Type B pancreatic cell (in vitro differentiated cells): ENCODE measurements around the gene DPM3. TPM values are rescaled to one million over a fixed set of nuclear protein-coding genes. Genes with fewer than 3 reads are reported as not detected.
A peak's percentile ranks its signal among the peaks of the same experiment; 100 is the strongest.
"Not testable (repeated sequence)": the region's sequence is repeated elsewhere in the genome, so short reads cannot be mapped to it uniquely, and the experiment has no call there.

Experiments used
- DNase-seq: peaks from one replicate; pipeline ENCODE4 v3.0.0; 2021; ENCODE audit warnings: mixed read lengths; ENCODE audit not compliant: unreplicated experiment; ENCODE audit errors: extremely low spot score
- H3K27ac Mint-ChIP-seq: 2 replicates; pipeline ENCODE4 v1.8.0; 2021; ENCODE audit warnings: mild to moderate bottlenecking, mixed read lengths
- H3K27me3 Mint-ChIP-seq: 2 replicates; pipeline ENCODE4 v1.8.0; 2021; ENCODE audit warnings: mixed read lengths
- H3K36me3 Mint-ChIP-seq: 2 replicates; pipeline ENCODE4 v1.8.0; 2021; ENCODE audit warnings: mixed read lengths
- H3K4me1 Mint-ChIP-seq: one replicate; pipeline ENCODE4 v1.8.0; 2021; ENCODE audit warnings: mixed read lengths; ENCODE audit not compliant: unreplicated experiment
- H3K4me3 Mint-ChIP-seq: 2 replicates; pipeline ENCODE4 v1.8.0; 2021; ENCODE audit warnings: mild to moderate bottlenecking, mixed read lengths
- H3K9me3 Mint-ChIP-seq: 2 replicates; pipeline ENCODE4 v1.8.0; 2021; ENCODE audit warnings: mixed read lengths
- total RNA-seq: library from RNA; stranded (reverse); gene quantifications from 2 replicates; pipeline ENCODE4 v1.2.1, GENCODE V29; 2021; ENCODE audit warnings: low replicate concordance
- TF ChIP-seq, protein P1 (sequence below): fragments of 200-600 bp; sonication (generic); conservative IDR thresholded peaks from 2 replicates; pipeline ENCODE4 v1.5.0; 2021; ENCODE audit warnings: antibody characterized with exemption, mild to moderate bottlenecking

DPM3 gene
- total RNA-seq, 1 donor from 2014 or later = 75.3 TPM

DNA sequence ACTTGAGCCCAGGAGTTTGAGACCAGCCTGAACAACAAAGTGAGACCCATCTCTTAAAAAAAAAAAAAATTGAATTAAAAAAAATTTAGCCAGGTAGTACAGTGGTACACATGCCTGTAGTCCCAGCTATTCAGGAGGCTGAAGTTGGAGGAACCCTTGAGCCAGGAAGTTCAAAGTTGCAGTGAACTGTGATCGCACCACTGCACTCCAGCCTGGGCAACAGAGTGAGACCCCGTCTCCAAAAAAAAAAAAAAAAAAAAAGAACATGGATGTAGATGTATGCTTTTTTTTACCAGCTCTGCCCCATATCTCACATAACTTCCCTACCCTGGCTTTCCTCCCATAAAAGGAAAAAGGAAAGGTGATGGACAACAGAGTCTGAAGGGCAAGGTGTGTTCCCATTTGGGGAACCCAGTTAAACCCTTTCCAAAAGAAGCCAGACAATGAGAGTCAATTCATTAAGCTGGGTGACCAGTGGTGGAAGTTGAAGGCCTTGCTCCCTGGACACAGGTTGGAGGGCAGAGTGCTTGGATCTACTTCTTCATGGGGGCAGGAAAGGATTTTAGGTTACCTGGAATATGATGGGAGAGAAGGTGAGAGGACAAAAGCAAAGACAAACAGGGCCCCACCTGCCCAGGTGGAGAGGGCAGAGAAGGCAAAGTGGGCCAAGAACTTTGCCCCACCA lies 29.9 kb upstream of the DPM3 start:
- H3K36me3 Mint-ChIP-seq = peaks cover 10% of the 10 kb centered on the region
- H3K4me3 Mint-ChIP-seq = peak overlapping the region; percentile 77
- peaks cover 23% of the 10 kb centered on the region for H3K4me1 Mint-ChIP-seq
- H3K27me3 Mint-ChIP-seq = peaks cover 7% of the 10 kb centered on the region
- no peak overlapping the region for H3K27ac Mint-ChIP-seq
- no peaks in the 10 kb centered on the region for H3K9me3 Mint-ChIP-seq
- no peak for DNase-seq
- TF ChIP-seq, protein P1, sequence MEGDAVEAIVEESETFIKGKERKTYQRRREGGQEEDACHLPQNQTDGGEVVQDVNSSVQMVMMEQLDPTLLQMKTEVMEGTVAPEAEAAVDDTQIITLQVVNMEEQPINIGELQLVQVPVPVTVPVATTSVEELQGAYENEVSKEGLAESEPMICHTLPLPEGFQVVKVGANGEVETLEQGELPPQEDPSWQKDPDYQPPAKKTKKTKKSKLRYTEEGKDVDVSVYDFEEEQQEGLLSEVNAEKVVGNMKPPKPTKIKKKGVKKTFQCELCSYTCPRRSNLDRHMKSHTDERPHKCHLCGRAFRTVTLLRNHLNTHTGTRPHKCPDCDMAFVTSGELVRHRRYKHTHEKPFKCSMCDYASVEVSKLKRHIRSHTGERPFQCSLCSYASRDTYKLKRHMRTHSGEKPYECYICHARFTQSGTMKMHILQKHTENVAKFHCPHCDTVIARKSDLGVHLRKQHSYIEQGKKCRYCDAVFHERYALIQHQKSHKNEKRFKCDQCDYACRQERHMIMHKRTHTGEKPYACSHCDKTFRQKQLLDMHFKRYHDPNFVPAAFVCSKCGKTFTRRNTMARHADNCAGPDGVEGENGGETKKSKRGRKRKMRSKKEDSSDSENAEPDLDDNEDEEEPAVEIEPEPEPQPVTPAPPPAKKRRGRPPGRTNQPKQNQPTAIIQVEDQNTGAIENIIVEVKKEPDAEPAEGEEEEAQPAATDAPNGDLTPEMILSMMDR = no peak

DNA sequence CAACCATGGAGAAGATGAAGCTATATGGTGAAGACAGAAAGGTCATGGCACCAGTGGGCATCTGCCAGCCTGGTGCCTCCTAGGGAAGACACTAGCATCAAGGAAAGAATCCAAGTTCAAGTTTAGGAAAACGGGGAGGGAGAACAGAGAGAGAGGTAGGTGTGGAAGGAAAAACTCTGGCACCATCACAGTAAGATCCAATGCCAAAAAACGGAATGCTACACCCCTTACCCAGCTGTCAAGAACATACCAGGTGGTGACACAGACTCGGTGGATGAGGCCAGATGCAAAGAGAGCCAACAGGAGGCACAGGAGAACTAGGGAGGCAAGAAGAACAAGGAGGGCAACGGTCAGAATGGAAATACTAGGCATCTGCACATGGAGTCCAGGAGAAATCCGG lies 29.2 kb upstream of the DPM3 start:
- Mint-ChIP-seq H3K36me3 (peaks cover 10% of the 10 kb centered on the region), H3K27ac (no peak overlapping the region), H3K9me3 (no peaks in the 10 kb centered on the region), H3K27me3 (peaks cover 7% of the 10 kb centered on the region), H3K4me3 (peak overlapping the region; percentile 42), H3K4me1 (peaks cover 23% of the 10 kb centered on the region)
- TF ChIP-seq, protein P1 = no peak
- DNase-seq = peak; percentile 10

DNA sequence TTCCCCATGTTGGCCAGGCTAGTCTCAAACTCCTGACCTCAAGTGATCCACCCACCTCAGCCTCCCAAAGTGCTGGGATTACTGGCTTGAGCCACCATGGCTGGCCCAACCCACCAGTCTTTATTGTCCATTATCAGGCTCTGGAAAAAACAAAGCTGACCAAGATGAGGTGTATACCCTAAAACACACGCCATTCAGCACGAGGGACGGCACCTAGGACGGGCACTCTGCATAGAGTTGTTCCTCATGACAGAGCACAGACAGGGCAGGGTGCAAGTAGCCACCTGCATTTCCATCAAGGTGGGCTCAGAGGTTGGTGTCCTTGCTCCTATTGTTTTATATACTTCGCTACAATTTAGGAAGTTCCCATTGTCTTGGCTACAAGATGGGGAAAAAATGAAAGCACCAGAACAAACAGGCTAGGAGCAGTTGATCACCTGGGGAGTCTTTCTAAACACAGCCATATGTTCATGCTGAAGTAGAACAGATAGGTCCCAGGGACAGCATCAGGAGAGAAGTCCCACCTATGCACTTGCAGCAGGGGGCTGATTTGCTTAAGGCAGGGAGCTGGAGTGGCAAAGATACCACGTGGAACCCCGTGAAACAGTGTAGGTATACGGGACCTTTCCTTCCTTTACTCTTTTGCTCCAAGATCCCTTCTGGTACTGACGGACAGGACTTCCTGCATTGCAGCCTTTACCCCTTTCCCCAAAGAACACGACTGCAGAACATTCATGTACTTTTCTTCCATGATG lies 28.3 kb upstream of the DPM3 start:
- Mint-ChIP-seq H3K4me1 (peaks cover 23% of the 10 kb centered on the region), H3K4me3 (no peak overlapping the region), H3K27ac (no peak overlapping the region), H3K27me3 (peaks cover 7% of the 10 kb centered on the region), H3K9me3 (no peaks in the 10 kb centered on the region), H3K36me3 (peaks cover 10% of the 10 kb centered on the region)
- DNase-seq = no peak
- TF ChIP-seq, protein P1 = no peak

DNA sequence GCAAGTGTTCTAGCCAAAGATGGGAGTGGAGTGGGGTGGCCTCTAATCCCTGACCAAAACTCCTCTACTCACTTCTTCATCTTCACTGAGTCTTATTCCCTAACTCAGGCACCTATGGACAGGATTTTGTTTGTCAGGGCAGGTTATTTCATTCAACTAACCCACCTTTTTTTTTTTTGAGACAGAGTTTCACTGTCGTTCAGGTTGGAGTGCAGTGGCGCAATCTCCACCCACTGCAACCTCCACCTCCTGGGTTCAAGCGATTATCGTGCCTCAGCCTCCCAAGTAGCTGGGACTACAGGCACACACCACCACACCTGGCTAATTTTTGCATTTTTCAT lies 27.7 kb upstream of the DPM3 start:
- peaks cover 18% of the 10 kb centered on the region for H3K4me1 Mint-ChIP-seq
- not testable (repeated sequence) for H3K27me3 Mint-ChIP-seq, H3K27ac Mint-ChIP-seq, H3K9me3 Mint-ChIP-seq, H3K36me3 Mint-ChIP-seq, DNase-seq
- H3K4me3 Mint-ChIP-seq = peak overlapping the region; percentile 67

DNA sequence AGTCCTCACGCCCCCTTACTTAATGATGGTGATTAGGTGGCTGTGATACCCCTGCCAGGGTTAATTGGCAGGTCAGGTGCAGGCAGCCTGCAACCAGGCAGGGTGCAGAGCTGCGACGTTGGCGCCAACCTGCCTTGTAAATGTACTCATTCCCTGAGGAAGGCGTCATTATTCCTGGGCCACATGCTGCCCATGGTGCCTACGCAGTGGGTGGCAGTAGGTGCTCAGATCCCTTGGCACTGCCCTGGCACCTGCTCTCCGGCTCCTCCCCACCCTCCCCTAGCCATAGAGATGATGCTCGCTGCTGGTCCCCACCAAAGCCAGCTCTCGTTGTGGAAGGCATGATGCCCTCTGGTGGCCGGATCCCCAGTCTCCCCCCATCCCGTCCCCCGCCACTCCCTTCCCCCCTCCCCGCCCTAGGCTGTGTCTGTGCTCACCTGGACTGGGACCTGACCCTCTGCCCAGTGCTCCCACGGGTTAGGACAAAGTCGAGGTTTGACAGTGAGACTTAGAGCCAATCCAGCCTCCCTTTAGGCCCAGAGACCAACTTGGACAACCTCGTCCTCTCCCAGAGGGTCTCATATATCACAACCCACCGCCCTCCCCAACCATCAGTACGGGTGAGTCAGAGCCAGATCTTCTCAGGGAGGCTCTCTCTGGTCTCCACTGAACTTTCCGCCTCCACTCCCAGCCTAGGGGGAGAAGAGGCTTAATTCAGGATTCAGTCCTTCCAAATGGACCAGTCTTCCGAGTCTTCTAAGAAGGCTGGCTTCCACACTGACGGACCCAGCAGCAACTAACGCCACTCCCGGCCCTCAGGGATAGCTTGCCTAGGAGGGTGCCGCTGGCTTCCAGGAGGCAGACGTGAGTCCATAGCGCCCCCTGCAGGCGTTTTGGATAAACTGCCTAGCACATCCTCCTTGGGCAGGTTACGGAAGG lies 27.1 kb upstream of the DPM3 start:
- Mint-ChIP-seq H3K4me3 (peak overlapping the region; percentile 67), H3K9me3 (no peaks in the 10 kb centered on the region), H3K27ac (peak overlapping the region; percentile 80), H3K27me3 (peaks cover 3% of the 10 kb centered on the region), H3K36me3 (peaks cover 5% of the 10 kb centered on the region), H3K4me1 (peaks cover 15% of the 10 kb centered on the region)
- DNase-seq = peak; percentile 88
- TF ChIP-seq, protein P1 = peak; percentile 85
